DLD1 (cell line): ENCODE measurements around the gene ACTA2.

Source experiments
- in situ Hi-C: cut with HindIII; loops from 2 replicates; pipeline ENCODE4 v1.10.0; 2017; ENCODE audit warnings: low sequenced_read_pairs

ACTA2 gene

DNA sequence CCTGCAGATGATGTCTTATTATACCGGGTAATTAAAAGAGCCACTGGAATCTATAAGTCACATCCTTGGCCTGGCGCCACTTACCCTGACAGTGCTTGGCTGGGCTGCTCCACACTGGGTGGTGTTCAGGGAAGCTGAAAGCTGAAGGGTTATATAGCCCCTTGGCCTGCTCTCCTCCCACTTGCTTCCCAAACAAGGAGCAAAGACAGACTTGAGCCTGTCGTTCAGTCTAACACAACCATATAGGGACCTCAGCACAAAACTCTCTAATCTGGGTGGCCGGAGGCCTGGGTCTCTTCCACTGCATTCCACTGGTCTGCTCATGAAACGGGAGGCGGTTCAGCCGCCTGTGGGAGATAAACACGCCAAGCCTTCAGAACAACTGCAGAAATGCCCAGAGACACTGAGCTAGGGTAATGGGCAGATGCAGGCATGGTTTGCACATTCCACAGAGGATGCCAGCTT is at the start of gene ACTA2:
Gene ACTA2 (minus strand): TSS at position 127 of the 465 bp plus-strand sequence. CDS start 3,843 bp downstream, outside the sequence.
- in situ Hi-C loops: no loop called here

DNA sequence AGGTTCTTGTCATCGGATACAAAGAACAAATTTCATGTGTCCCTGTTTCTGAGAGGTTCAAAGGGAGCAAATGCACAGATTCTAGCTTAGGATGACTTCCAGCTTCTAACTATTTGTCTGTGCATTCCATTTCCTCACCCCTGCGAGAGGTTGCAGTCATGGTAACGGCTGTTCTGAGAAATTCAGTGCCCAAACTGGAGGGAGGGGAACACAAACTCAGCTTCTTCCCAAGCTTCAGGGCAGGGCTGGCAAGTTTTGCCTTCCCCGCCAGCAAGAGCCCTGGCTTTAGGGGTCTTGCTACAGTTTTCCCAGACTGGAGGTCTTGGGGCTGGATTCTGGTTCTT is 49.1 kb upstream of the ACTA2 start:
- in situ Hi-C loops: no loop called here

DNA sequence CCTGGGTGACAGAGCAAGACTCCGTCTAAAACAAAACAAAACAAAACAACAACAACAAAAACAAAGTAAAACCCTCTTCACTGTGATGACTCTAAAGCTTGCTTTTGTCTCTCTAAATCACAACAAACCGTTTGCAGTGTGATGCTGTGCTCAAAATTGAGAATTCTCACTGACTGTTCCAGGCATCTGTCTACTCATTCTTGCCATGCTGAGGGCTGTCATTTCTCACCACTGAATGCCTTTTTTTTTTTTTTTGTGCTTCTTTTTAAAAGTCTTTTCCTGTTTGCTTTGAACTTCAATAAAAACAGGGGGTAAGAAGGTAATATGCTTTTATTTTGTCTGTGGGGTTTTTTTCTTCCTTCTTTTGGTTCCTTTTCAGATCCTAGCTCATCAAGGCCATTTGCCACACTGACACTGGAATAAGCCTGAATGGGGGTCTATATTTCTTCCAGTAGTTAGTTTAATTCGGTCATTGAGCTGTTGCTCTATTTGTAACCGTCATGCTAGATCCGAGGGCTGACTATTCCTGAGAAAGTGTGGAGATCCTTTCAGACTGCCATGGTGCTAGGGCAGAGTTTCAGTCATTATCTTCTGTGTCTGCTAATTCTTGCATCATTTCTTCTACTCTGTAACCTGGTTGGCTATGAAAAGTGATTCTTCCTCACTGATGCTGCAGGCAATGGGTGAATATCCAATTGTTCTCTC is 48.6 kb upstream of the ACTA2 start:
- in situ Hi-C loops: no loop called here

DNA sequence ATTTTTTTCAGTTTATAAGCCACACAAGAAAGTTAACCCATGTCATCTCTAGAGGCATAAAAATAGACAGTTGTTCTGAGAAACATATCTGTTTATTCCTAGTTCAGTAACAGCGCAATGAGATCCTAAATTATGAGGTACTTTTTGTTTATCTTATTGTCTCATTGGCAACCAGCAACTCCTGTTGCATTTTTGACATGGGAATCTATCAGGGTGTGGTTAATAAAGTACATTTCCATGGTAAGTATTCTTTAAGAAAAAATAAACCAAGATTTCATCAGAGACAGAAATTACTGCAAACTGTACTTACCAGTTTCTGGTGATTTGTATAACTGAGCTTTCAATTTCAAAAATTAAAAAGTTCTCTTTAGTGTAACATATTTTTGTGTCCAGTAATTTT is 47.1 kb upstream of the ACTA2 start:
- in situ Hi-C loops: no loop called here

DNA sequence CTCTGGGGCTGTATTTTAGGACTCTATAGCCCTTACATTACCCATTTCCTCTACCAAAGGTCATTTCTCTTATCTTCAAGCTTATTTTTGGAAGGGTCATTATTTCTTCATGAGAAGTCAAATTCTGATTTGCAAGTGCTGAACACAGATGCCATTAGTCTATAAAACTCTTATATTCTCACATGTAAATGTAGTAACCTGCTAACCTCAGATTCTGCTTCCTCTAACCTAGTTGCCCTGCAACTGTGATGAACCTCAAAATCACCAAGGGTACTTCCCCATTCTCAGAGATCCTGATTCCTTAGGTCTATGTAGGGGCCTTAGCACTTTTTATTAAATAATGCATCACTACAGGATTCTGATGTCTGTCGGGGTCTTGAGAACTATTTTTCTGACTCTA is 44.4 kb upstream of the ACTA2 start:
- in situ Hi-C loops: no loop called here

DNA sequence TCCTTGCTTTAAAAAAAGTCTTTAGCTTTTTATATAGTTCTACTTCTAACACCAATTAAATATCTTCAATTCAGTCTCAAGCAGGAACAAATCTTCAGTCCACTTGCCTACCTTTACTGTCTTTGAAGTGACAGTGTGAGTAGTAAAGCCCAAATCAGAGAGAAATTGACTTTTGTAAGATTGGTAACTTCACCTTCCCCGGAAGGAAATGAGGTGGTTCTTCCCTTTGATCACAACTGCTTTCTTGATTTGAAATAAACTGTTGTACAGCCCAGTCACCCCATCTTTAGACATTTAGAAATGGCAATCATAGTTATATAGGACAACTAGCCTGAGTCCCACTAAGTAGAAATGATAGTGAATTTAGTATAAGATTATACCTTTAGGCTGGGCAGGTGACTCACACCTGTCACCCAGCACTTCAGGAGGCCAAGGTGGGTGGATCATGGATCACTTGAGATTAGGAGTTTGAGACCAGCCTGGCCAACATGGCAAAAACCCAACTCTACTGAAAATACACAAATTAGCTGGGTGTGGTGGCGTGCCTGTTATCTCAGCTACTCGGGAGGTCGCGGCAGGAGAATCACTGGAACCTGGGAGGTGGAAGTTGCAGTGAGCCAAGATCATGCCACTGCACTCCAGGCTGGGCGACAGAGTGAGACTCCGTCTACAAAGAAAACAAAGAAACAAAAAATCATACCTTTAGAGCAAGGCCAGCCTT is 42.7 kb upstream of the ACTA2 start:
- in situ Hi-C loops: no loop called here

DNA sequence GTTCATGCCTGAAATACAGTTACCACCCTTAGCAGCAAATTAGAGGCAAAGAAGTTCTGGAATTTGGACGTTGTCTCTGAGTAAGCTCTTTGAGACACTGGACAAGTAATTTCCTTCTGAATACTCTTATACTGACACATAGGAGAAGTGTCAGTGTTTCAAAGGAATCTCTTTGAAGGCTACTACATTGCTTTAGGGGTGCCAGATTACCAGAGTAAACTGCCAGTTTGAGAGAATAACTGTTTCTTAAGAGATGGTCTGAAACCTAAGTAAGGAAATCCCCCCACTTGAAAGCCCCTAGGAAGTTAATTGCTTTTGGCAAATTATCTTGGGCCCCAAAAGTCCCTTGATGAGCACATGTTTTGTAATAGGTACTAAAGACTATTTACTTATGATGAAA is 41.4 kb upstream of the ACTA2 start:
- in situ Hi-C loops: no loop called here

DNA sequence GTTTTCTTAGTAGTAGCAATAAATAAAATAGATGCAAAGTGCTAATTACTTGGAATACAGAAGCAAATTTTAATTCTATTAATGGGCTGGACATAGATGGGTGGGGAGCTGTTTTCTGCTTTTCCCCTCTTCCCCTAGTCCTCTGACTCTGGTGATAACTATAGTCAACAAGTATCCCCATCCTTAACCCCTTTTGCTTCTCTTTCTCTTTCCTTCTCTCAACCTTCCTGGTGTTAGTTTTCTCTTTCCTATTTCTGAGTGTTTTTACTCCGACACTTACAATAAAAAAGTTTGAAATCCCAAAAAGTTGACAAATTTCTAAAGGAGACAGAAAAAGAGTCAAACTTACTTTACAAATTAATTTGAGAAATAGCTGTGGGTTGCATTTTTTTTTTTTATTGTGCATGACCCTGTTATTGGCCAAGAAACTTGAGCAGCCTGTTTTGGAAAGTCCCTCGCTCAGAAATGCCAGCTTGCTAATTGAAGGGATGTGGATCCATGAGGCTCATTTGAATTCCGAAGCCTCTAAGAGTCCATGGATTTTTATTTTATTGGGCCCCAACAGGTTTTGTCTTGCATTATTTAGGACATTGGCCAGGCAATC is 40.5 kb upstream of the ACTA2 start:
- in situ Hi-C loops: no loop called here

DNA sequence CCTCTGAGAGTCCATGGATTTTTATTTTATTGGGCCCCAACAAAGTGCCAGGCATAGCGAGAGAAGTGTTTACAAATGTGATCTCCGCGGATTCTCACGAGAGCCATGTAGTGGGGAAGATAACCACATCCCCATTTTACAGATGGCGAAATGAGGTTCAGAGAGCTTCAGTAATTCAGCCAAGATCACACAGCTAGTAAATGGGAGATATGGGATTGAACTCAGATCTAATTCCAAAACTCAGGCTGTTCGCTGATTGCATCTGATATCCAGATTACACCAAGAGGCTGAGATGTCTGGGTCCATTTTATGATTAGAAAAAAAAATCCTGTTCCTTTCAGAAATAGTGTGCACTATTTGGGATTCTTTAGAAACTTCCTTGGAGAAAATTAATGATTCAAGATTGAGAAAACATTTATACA is 39.3 kb upstream of the ACTA2 start:
- in situ Hi-C loops: no loop called here

DNA sequence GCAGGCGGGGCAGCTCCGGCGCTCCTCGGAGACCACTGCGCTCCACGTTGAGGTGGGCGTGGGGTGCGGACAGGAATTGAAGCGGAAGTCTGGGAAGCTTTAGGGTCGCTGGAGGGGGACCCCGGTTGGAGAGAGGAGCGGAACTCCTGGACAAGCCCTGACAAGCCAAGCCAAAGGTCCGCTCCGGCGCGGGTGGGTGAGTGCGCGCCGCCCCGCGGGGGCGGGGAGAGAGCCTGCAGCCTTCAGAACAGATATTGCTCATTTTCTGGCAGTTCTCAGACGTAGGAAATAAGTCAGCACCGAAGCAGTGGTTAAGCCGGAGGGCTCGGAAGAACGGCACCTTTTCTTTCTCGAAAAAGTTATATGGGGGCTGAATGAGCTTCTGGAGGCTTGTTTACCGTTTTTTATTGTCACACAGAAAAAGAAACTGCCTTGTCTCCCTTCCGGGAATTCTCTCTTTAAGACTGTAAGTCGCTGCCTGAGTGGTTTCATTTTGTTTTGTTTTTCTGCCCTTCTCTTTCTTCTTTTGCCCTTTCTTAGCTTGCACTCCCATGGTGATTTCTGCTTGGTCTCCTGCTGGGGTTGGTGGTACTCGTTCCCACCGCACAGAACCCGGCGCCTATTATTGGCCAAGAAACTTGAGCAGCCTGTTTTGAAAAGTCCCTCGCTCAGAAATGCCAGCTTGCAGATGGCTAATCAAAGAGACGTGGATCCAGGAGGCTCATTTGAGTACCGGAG is 38.8 kb upstream of the ACTA2 start:
- in situ Hi-C loops: no loop called here

DNA sequence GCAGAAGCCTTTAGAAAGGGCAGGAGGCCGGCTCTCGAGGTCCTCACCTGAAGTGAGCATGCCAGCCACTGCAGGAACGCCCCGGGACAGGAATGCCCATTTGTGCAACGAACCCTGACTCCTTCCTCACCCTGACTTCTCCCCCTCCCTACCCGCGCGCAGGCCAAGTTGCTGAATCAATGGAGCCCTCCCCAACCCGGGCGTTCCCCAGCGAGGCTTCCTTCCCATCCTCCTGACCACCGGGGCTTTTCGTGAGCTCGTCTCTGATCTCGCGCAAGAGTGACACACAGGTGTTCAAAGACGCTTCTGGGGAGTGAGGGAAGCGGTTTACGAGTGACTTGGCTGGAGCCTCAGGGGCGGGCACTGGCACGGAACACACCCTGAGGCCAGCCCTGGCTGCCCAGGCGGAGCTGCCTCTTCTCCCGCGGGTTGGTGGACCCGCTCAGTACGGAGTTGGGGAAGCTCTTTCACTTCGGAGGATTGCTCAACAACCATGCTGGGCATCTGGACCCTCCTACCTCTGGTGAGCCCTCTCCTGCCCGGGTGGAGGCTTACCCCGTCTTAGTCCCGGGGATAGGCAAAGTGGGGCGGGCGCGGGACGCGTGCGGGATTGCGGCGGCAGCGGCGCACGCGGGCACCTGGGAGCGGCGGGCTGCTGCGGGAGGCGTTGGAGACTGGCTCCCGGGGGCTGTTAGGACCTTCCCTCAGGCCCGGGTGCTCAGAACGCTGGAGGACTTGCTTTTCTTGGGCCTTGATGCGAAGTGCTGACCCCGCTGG is 38.0 kb upstream of the ACTA2 start, which contains the start of gene FAS:
Gene FAS (plus strand): TSS at position 415 of the 777 bp plus-strand sequence. CDS start 79 bp downstream, at position 494.
- in situ Hi-C loops: no loop called here

DNA sequence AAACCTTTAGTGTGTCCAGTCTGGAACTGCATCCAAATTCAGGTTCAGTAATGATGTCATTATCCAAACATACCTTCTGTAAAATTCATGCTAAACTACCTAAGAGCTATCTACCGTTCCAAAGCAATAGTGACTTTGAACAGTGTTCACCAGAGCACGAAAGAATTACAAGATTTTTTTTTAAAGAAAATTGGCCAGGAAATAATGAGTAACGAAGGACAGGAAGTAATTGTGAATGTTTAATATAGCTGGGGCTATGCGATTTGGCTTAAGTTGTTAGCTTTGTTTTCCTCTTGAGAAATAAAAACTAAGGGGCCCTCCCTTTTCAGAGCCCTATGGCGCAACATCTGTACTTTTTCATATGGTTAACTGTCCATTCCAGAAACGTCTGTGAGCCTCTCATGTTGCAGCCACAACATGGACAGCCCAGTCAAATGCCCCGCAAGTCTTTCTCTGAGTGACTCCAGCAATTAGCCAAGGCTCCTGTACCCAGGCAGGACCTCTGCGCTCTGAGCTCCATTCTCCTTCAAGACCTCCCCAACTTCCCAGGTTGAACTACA is 37.3 kb upstream of the ACTA2 start:
- in situ Hi-C loops: no loop called here

DNA sequence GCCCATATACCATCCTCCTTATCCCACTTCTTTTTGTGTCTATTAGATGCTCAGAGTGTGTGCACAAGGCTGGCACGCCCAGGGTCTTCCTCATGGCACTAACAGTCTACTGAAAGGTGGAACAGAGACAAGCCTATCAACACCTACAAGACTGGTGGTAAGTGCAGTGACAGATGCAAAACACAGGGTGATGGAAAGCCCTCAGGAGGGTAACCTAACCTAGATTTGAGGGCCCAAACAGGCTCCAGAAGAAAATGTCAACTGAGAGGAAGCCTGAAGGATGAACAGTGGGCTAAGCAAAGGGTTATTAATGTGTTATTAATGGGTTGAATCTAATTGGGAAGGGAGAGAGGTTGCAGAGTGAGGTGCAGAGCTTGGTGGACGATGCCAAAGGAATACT is 36.9 kb upstream of the ACTA2 start:
- in situ Hi-C loops: no loop called here

DNA sequence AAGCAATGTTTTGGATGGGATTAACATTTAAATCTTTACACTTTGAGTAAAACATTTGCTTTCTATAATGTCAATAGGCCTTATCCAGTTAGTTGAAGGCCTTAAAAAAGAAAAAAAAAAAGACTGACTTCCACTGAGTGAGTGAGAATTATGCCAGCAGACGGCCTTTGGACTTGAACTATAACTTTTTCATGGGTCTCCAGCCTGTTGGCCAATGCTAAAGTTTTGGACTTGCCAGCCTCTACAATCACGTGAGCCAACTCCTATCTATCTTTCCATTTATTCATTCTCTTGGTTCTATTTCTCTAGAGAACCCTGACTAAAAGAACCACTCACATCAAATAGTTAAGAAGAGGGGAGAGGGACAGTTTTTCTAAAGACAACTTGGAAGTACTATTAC is 35.3 kb upstream of the ACTA2 start:
- in situ Hi-C loops: no loop called here

DNA sequence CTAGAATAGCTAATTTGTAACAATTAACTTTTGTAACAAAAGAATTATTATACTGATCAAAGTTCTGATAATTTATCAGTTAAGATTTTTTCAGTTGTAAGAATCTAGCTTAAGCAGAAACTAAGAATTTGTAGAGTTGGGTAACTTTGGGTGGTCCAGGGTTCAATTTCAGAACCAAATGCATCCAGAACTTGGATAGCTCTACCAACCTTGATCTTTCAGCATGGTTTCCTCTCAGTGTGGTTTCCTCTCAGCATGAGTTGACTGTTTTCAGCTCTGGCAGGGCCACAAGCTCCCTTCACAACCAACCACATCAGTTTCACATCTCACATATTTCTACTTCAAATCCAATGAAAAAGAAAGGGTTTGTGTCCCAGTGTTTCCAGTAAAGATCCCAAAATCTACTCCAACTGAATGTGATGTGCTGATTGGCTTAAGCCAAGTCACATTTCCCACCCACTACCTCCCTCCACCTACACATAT is 34.7 kb upstream of the ACTA2 start:
- in situ Hi-C loops: no loop called here

DNA sequence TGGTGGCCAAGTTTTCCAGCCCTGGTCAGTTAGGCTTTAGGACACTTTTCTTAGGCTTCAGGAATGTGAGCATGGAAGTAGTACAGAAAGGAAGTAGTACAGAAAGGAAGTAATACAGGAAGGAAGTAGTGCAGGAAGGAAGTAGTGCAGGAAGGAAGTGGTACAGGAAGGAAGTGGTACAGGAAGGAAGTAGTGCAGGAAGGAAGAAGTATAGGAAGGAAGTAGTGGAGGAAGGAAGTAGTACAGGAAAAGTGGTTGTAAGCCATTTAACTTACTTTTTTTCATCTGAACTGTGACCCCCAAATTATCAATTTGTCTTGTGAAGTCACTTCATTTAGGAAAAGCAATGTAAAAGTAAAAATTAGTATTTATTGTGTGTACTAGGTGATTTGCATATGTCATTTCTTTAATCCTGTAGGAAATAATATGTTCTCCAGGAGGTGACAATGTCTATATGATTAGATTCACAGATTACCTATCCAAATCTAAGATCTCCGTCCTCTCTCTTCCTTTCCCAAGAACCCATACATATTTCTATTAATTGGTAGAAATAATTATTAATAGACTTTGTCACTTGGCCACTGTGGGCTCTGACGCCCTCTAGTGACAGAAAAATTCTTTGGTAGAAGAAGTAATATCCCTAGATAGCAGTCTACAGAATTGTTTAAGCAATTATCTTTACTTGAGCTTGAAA is 34.1 kb upstream of the ACTA2 start:
- in situ Hi-C loops: no loop called here

DNA sequence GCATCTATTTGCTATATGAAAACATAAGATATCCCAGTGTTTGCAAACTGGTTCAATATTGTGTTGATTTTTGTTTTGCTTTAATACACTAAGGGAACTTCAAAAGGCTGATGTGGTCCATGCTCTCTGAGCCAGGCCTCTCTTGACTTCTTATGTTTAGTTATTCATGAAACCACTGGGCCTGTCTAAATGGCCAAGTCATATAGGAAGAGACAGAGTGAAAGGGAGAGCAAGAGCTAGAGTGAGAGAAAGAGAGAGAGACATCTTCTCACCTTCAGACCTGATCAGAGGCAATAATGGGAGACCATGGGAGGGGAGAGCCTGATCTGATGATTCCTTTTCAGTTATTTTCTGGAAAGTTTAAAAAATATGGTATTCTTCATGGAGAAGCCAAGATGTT is 32.0 kb upstream of the ACTA2 start:
- in situ Hi-C loops: no loop called here

DNA sequence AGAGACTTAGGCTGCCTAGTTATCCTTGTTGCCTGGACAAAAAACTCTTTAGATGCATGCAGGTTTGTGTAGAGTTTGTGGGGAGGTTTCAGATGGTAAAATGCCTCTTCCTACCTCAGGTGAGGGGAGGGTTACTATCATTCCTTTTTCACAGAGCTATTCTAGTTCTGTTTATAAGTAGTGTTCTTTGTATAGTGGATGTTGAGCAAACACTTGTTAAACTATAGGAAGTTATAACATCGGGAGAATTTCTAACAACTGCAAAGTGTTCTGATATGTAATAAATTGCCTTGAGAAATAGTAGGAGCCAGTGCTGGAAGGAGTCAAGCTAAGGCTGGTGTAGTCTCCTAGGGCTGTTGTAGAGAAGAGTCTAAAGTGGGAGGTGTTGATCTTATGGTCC is 31.4 kb upstream of the ACTA2 start:
- in situ Hi-C loops: no loop called here

DNA sequence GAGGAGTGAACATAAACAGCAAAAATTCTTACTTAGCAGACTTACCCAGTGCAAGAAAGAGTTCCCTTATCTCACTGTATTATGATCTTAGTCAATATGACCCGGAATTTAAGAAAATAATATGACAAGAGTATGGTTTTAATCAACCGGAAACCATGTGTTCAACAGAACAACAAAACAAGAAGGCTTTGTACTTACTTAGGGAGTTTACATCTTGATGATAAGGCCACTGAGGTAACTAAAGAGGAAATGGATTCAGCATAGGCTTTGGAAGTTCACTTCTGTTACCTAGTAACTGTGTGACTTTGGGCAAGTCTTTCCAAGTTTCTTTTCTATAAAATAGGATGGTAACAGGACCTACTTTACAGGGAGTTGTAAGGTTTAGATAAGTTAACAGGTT is 30.6 kb upstream of the ACTA2 start:
- in situ Hi-C loops: no loop called here

DNA sequence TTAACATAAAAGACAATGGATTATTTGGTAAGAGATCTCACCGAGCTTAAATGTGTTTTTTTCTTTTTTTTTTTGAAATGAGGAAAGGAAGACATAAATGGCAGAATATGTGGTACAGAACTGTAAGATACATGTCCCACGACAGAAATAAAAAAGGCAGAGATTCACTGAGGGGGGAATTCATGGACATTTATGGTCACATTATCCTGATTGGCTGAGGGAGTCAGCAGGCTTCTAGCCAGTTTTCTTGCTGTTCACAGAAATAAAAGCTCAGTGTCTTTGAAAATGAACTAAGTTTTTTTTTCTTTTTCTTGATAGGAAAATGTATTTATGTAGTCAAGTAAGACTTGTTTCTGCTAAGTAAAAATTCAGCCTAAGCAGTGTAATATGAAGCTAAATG is 29.8 kb upstream of the ACTA2 start:
- in situ Hi-C loops: no loop called here
